ENCODE measurements around the gene ELF5. TPM values are rescaled to one million over a fixed set of nuclear protein-coding genes. Genes with fewer than 3 reads are reported as not detected.
A peak's percentile ranks its signal among the peaks of the same experiment; 100 is the strongest.

The ELF5 gene
- total and polyA plus RNA-seq, 4 donors, result 0.11 to 0.54 (median 0.22) TPM; not detected in 1

DNA sequence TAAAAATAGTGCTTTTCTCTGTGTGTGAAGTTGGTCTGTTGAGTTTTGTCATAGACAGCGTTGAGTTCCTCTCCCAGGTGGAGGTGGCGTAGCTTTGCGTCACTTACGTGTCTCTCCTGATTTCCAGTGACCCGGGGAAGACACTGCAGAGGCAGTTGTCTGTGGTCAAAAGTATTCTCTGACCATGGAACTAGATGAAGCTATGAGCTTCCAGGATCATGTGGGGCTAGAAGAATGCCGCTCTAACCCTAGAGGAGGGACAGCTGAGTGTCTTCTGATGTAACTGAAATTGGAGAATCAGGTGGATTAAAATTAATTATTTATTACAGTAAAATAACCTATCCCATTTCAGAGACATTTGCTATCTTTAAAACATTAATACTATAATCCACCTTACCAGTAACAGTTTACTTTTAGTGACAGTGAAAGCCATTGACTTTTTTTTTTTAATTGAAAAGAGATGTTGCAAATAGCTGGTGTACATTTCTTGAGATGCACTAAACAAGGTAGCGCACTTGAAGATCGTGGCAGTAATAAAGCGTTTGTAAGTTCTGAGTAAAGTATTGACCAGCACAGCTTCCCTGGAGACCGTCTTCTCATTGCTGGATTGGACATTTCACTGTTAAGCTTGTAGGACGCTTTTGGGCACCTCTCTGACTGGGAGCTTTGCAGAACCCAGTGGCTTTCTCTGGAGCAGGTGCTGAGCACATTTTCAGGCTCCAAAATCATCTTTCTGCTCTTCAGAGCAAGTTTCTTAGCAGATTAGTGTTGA lies 65.2 kb downstream of the ELF5 start:
- Histone ChIP-seq H3K27me3 (ENCODE audit: control insufficient read depth, insufficient read depth, low read length) (no peaks in the 10 kb centered on the region), H3K4me3 (ENCODE audit: low read depth, low read length) (no peak overlapping the region), H3K9me3 (ENCODE audit: control insufficient read depth, insufficient read depth, low read length) (no peaks in the 10 kb centered on the region), H3K36me3 (ENCODE audit: control insufficient read depth, insufficient read depth, low read length) (peaks cover 5% of the 10 kb centered on the region), H3K27ac (ENCODE audit: low read depth, low read length) (no peak overlapping the region), H3K4me1 (ENCODE audit: control insufficient read depth, insufficient read depth, low read length) (no peaks in the 10 kb centered on the region)
- DNase-seq (ENCODE audit: low read depth in 4 of 6, low spot score in 6 of 6), result no peak
- 93% methylated on average over 9 of the region's 11 CpGs for WGBS (ENCODE audit: insufficient coverage)

DNA sequence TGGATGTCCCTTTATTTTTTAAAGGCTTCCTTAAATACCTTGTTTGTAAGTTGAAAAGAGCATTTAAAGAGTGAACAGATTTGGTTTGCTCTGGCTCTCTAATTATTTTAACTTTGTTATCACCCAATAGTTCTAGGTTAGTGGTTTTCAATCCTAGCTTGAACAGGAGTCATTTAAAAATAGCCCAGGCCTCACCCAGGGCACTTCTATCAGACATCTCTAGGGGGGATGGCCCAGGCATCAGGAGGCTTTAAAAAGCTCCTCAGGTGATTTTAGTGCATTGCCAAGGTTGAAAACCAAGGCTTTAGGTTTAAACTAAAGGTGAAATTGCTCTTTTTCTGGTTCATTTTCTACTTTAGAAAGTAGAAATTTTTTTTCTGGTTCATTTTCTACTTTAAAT lies 66.5 kb downstream of the ELF5 start:
- Histone ChIP-seq H3K9me3 (ENCODE audit: control insufficient read depth, insufficient read depth, low read length) (no peaks in the 10 kb centered on the region), H3K36me3 (ENCODE audit: control insufficient read depth, insufficient read depth, low read length) (no peaks in the 10 kb centered on the region), H3K27ac (ENCODE audit: low read depth, low read length) (no peak overlapping the region), H3K4me3 (ENCODE audit: low read depth, low read length) (no peak overlapping the region), H3K27me3 (ENCODE audit: control insufficient read depth, insufficient read depth, low read length) (no peaks in the 10 kb centered on the region), H3K4me1 (ENCODE audit: control insufficient read depth, insufficient read depth, low read length) (no peaks in the 10 kb centered on the region)
- DNase-seq (ENCODE audit: low read depth in 4 of 6, low spot score in 6 of 6), result no peak

DNA sequence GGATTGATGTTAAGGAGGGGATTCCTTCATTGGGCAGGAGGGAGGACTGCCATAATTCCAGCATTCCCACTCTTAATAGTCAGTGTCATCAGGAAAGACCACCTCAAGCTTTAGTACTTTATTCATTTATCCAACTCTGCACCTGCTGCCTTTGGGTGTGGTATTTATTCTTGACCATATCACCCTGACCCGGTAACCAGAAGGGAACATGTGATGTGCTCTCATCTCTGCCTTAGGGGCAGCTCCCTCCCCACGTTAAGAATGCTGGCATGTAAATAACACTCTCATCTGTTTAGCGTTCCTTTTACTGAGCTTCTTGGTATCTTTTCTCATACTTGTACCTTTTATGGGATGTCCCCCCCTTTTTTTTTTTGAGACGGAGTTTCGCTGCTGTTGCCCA lies 67.2 kb downstream of the ELF5 start:
- H3K9me3 ChIP-seq (ENCODE audit: control insufficient read depth, insufficient read depth, low read length), result peaks cover 5% of the 10 kb centered on the region
- H3K4me3 ChIP-seq (ENCODE audit: low read depth, low read length), result no peak overlapping the region
- no peaks in the 10 kb centered on the region for H3K36me3 ChIP-seq (ENCODE audit: control insufficient read depth, insufficient read depth, low read length)
- no peak for DNase-seq (ENCODE audit: low read depth in 4 of 6, low spot score in 6 of 6)
- no peak overlapping the region for H3K27ac ChIP-seq (ENCODE audit: low read depth, low read length)
- H3K27me3 ChIP-seq (ENCODE audit: control insufficient read depth, insufficient read depth, low read length), result no peaks in the 10 kb centered on the region
- 83% methylated on average over 4 of the region's 5 CpGs for WGBS (ENCODE audit: insufficient coverage)
- H3K4me1 ChIP-seq (ENCODE audit: control insufficient read depth, insufficient read depth, low read length), result no peaks in the 10 kb centered on the region

DNA sequence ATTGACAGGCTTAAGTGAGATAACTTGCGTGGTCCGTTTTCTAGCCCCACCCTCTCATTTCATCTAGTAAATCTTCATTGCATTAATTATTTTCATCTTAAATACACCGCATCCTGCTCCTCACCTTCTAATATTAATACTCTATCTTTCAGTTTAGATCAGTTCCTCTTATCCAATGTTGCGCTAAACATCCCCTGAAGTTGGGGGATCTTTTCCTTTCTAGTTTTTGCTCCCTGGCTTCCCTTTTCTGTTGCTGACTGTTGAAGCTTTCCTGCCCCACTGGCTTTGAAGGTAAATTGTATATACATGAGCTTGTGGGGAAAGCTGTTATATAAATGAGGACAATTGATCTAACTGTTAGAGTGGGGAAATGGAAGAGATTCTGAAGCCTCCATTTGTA lies 67.6 kb downstream of the ELF5 start:
- DNase-seq (ENCODE audit: low read depth in 4 of 6, low spot score in 6 of 6), result no peak
- H3K36me3 ChIP-seq (ENCODE audit: control insufficient read depth, insufficient read depth, low read length), result no peaks in the 10 kb centered on the region
- H3K27me3 ChIP-seq (ENCODE audit: control insufficient read depth, insufficient read depth, low read length), result no peaks in the 10 kb centered on the region
- no peaks in the 10 kb centered on the region for H3K4me1 ChIP-seq (ENCODE audit: control insufficient read depth, insufficient read depth, low read length)
- H3K4me3 ChIP-seq (ENCODE audit: low read depth, low read length), result no peak overlapping the region
- 50% methylated on average over 2 of the region's 4 CpGs for WGBS (ENCODE audit: insufficient coverage)
- H3K27ac ChIP-seq (ENCODE audit: low read depth, low read length), result no peak overlapping the region
- H3K9me3 ChIP-seq (ENCODE audit: control insufficient read depth, insufficient read depth, low read length), result peaks cover 5% of the 10 kb centered on the region

DNA sequence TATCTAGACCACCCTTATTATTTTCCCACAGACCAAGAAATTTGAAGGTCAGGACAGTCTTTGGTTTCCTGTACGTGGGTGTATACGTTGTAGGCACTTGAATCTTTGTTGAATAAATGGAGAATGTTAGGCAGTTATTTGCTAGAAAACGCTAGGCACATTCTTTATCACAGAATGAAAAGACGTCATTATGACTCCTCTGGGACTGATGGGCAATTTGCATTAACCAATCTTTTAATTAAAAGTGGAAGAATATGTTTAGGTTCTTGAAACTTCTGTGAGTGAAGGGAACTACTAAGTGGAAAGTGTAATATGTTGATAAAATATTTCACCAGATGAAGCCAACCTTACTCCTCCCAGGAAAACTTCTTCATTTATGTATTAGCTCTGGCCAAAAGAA lies 69.2 kb downstream of the ELF5 start:
- Histone ChIP-seq H3K27me3 (ENCODE audit: control insufficient read depth, insufficient read depth, low read length) (no peaks in the 10 kb centered on the region), H3K27ac (ENCODE audit: low read depth, low read length) (no peak overlapping the region), H3K36me3 (ENCODE audit: control insufficient read depth, insufficient read depth, low read length) (no peaks in the 10 kb centered on the region), H3K4me1 (ENCODE audit: control insufficient read depth, insufficient read depth, low read length) (peaks cover 7% of the 10 kb centered on the region), H3K4me3 (ENCODE audit: low read depth, low read length) (no peak overlapping the region), H3K9me3 (ENCODE audit: control insufficient read depth, insufficient read depth, low read length) (peaks cover 5% of the 10 kb centered on the region)
- peak in 1 of 6 donors; percentile 44 for DNase-seq (ENCODE audit: low read depth in 4 of 6, low spot score in 6 of 6)
- no CpG with 5 or more reads among the region's 4 CpGs for WGBS (ENCODE audit: insufficient coverage)

DNA sequence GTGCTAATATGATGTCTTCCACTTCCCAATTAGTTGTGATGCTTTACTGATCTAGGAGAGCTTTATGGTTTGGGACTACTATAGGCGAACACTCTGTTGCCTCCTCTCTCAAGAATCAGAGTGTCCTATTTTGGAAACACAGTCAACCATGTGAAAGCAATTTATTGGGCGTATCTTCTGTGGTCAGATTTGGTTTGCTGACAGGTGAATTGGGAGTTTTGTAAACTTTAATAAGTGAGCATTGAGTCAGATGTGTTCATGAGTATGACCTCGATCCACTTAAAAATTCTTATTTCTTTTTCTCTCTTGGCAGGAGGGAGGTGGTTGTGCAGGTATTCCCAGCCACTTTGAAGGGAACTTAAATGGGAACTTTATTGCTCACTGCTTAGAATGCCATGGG lies 70.5 kb downstream of the ELF5 start:
- WGBS (ENCODE audit: insufficient coverage), result no CpG with 5 or more reads among the region's 3 CpGs
- Histone ChIP-seq H3K27ac (ENCODE audit: low read depth, low read length) (no peak overlapping the region), H3K36me3 (ENCODE audit: control insufficient read depth, insufficient read depth, low read length) (no peaks in the 10 kb centered on the region), H3K9me3 (ENCODE audit: control insufficient read depth, insufficient read depth, low read length) (peaks cover 5% of the 10 kb centered on the region), H3K27me3 (ENCODE audit: control insufficient read depth, insufficient read depth, low read length) (no peaks in the 10 kb centered on the region), H3K4me3 (ENCODE audit: low read depth, low read length) (no peak overlapping the region), H3K4me1 (ENCODE audit: control insufficient read depth, insufficient read depth, low read length) (peaks cover 7% of the 10 kb centered on the region)
- no peak for DNase-seq (ENCODE audit: low read depth in 4 of 6, low spot score in 6 of 6)

DNA sequence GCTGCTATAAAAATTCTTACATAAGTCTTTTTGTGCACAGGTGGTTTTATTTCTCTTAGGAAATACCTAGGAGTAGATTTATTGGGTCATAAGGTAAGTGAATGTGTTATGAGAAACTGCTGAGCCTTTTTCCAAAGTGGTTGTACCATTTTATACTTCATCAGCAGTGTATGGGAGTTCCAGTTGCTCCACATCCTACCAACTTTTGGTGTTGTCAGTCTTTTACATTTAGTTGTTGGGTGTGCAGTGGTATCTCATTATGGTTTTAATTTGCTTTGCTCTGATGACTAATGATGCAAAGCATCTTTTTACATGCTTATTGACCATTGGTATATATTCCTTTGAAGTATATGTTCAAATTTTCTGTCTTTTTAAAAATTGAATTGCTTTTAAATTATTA lies 71.8 kb downstream of the ELF5 start:
- peaks cover 7% of the 10 kb centered on the region for H3K4me1 ChIP-seq (ENCODE audit: control insufficient read depth, insufficient read depth, low read length)
- no peaks in the 10 kb centered on the region for H3K27me3 ChIP-seq (ENCODE audit: control insufficient read depth, insufficient read depth, low read length)
- H3K4me3 ChIP-seq (ENCODE audit: low read depth, low read length), result no peak overlapping the region
- H3K36me3 ChIP-seq (ENCODE audit: control insufficient read depth, insufficient read depth, low read length), result no peaks in the 10 kb centered on the region
- H3K9me3 ChIP-seq (ENCODE audit: control insufficient read depth, insufficient read depth, low read length), result peaks cover 5% of the 10 kb centered on the region
- no peak for DNase-seq (ENCODE audit: low read depth in 4 of 6, low spot score in 6 of 6)
- no peak overlapping the region for H3K27ac ChIP-seq (ENCODE audit: low read depth, low read length)

DNA sequence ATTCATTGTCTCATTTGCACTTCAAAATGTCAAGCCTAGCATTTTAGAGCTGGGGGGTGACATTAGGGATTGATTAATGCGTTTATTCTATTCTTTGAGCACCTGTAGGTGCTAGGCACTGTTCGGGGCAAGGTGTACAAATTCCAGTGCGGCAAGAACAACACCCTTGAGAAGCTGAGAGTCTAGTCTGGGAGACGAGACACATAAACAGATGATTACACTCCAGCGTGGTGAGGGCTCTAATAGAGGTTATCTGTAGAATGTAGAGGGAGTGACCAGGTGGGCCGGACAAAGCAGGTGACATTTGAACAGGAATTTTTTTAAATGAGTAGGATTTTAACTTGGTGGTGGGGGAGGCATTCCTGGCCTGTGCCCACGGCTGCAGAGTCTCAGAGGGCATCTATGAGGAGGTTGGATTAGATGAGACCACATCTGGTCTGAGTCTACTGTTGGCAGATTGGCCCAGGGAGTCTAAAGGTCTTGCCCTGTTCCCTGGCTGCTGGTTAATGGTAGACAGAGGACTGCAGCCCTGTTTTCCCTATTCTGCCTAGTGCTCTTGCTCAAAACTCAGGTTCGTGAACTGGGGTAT lies 73.9 kb downstream of the ELF5 start:
- no peaks in the 10 kb centered on the region for H3K27me3 ChIP-seq (ENCODE audit: control insufficient read depth, insufficient read depth, low read length)
- peak overlapping the region; percentile 99 for H3K27ac ChIP-seq (ENCODE audit: low read depth, low read length)
- H3K36me3 ChIP-seq (ENCODE audit: control insufficient read depth, insufficient read depth, low read length), result no peaks in the 10 kb centered on the region
- H3K4me3 ChIP-seq (ENCODE audit: low read depth, low read length), result peak overlapping the region; percentile 98
- peaks cover 5% of the 10 kb centered on the region for H3K9me3 ChIP-seq (ENCODE audit: control insufficient read depth, insufficient read depth, low read length)
- 34% methylated on average over 7 of the region's 8 CpGs for WGBS (ENCODE audit: insufficient coverage)
- no peak for DNase-seq (ENCODE audit: low read depth in 4 of 6, low spot score in 6 of 6)
- H3K4me1 ChIP-seq (ENCODE audit: control insufficient read depth, insufficient read depth, low read length), result peaks cover 7% of the 10 kb centered on the region

DNA sequence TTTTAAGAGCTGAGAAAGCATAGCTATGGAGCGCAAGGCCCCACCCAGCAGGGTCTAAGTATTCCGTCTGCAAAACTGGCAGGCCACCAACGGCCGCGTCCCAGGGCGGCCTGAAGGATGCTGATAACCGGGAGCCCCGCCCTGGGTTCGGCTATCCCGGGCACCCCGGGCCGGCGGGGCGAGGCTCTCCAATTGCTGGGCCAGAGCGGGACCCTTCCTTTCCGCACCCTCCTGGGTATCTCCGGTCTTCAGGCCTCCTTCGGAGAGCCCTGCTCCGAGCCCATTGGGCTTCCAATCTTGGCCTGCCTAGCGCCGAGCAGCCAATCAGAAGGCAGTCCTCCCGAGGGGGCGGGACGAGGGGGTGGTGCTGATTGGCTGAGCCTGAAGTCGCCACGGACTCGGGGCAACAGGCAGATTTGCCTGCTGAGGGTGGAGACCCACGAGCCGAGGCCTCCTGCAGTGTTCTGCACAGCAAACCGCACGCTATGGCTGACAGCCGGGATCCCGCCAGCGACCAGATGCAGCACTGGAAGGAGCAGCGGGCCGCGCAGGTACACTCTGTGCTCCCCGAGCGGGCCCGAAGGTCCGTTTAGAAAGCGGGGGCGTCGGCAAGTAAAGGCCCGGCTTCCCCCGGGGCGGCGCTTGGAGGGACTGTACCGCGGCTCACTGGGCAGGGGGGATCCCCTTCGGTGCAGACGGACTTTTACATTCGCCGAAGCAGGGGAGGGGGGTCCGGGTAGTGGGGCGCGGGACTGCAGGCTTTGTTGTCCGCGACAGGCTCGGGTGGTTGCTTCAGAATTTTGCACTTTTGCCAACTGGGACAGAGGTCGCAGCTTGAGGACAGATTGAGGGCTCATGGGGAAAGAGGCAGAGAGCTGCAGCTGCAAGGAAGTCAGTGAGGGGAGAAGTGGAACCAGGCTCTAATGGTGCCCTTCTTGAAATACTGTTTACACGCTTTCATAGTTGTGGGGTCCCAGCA lies 74.8 kb downstream of the ELF5 start, which contains the start of gene CAT:
TSS of gene CAT (plus strand) at position 406 of the 979 bp plus-strand sequence. CDS start at position 486, 80 bp downstream.
- peak within 1 kb of the TSS; percentile 98 for H3K4me3 ChIP-seq (ENCODE audit: low read depth, low read length)
- no peaks in the 10 kb centered on the region for H3K27me3 ChIP-seq (ENCODE audit: control insufficient read depth, insufficient read depth, low read length)
- H3K36me3 ChIP-seq (ENCODE audit: control insufficient read depth, insufficient read depth, low read length), result no peaks in the 10 kb centered on the region
- peak within 1 kb of the TSS; percentile 99 for H3K27ac ChIP-seq (ENCODE audit: low read depth, low read length)
- peaks cover 5% of the 10 kb centered on the region for H3K9me3 ChIP-seq (ENCODE audit: control insufficient read depth, insufficient read depth, low read length)
- H3K4me1 ChIP-seq (ENCODE audit: control insufficient read depth, insufficient read depth, low read length), result peaks cover 7% of the 10 kb centered on the region
- peak; percentile 89 to 99 (median 96) for DNase-seq (ENCODE audit: low read depth in 4 of 6, low spot score in 6 of 6)
- 0% methylated on average over 61 of the region's 62 CpGs for WGBS (ENCODE audit: insufficient coverage)
